NCI-H1694 treated with DMSO at 0.1 percent for 48 hours (cell line): ENCODE data around the gene CCT4.
"Not testable (repeated sequence)": the region's sequence is repeated elsewhere in the genome, so short reads cannot be mapped to it uniquely, and the experiment has no call there.

ENCODE experiments used
- DNase-seq: peaks from one replicate; lab custom pipeline; 2025; lab: John Stamatoyannopoulos, UW

CCT4 gene

GRCh38 chr2:61888267-61889055, at the start of gene CCT4:
Gene CCT4 (minus strand): TSS chr2:61888656. CDS start chr2:61888507, 149 bp downstream.
- DNase-seq = peak; percentile 82

DNA sequence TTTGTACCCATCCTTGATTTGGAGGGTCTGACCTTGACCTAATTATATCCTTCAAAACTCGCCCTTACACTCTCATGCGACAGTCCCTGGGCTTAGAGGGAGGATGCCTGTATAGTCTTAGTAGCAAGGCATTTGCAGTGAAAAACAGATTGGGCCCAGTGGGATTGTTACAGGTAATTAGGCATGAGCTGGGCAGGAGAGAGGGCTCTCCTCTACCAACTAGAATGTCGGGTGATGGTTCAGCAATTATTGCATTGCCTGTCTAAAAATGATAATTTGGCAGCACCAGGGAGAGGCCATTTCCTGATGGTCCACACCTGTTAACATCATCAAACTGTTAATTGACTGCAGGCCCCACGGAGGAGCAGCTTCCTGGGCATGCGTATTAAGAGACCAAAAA, 49.4 kb upstream of the CCT4 start:
- no peak for DNase-seq

- DNase-seq = no peak
Measured at GRCh38 chr2:61937098-61937497, 48.6 kb upstream of the CCT4 start.

DNA sequence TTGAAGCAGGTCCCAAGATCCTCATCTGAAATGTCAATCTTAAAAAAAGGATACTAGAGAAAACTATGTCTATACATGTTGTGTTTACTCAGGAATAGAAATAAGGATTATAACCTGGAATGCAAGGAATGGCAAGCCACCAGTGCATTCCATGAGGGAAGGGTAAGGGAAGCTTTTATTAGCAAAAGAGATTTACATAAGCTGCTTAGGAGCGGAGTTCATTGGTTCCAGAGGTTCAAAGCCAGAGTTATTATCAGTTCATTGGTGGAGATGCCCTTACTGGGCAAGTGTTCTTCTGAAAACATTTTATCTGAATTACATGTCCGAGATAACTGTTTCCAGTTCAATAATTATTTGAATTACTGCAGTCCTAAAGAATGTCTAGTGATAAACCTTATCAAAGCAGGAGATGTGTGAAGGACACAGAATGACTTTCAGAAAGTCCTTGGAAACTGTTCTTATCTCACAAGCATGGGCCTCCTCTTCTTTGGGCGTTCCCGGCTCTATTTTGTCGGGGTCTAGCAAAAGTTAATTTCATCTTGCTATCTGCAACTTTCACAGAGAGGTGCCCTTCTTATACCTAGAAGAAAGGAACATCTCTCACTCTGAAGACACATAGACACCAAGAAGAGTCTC, 40.5 kb upstream of the CCT4 start:
- DNase-seq = no peak

DNA sequence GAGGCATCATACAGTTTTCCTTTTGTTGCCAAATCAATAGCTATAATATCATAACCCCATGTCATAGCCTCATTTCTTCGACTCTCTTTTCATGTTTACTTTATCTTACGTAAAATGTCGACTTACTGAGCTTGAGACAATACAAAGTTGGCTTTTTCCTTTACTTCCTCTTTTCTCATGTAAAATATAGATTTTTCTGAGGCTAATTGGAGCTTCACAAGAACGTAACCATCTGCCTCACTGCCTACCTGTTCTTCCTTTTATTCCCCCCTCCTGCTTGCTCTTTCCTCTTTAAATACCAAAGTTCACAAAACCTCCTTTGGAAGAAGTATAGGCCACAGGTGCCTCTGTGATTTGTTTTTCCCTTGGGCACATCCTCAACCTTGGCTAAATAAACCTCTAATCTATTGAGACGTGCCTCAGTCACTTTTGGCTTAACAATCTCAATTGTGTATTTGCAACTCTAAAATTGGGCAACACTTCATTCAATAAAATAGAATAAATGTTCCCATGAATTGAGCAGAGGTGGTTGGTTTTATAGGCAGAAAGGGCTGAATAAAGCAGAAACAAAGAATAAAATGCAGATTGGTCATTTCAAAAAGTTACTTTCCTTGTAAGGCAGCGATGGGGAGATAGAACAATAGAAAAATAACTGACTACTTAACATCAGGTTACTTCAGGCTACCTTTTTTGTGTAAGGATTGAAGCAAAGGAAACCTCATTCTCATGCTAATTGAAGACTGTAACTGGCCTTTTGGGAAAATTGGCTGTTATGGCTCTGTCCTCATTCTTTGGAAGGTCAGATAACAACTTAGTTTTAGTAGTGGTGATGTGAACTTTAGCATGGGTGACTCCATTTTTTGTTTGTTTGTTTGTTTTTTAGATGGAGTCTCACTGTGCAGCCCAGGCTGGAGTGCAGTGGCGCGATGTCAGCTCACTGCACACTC, 38.3 kb upstream of the CCT4 start:
- DNase-seq = no peak

DNA sequence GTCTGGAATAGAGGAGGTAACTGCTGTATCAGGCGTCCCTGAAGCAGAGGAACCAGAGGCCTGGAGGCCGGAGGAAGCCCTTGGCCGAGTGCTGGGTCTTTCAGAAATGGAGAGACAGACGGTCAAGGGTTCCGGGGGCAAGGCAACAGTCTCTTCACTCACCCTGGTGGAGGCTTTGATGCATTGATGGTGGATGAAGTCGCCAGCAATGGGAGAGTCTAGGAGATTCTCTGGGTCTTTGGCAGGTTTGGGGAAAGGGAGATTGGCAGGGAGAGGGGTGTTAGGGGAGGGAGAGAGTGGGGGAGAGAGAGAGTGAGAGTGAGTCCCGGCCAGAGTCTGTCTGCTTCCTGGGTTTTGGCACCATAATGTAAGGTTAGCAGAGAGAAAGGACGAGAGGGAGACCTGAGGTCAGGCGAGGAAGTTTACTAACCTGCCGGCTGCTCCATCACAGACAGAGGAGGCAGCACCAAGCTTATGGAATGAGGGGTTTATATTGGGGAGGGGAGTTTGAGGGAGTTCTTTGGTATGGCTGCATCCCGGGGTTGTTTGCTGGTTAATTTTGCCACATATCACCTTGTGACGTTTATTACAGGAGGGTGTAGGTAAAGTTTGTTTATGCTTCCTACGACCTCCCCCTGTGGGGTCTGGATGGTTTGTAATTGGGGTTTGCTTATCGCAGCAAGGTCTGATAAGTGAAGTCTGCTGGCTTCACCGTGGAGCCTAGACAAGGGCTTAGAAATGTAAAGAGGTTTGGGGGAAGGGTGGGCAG, 36.6 kb upstream of the CCT4 start:
- DNase-seq = no peak

DNA sequence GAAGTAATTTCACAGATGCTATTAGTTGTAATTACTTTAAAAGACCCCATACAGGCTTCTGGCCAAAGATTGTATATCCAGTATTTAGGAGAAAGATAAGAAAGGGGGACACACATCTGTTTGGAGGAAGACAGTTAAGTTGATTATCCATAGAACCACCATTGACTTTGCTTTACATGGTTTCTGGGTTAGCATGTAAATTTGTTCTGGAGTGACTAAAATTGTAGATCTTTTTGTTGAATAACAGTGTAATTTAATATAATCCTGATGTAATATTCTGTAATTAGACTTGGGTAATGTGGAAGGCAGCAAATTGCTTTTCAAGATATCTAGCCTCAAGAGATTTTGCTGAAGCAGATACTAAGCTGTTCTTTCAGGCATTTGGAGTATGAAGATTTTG, 34.3 kb upstream of the CCT4 start:
- DNase-seq = no peak

GRCh38 chr2:61920548-61920947, 32.1 kb upstream of the CCT4 start:
- DNase-seq = no peak

GRCh38 chr2:61914794-61915193, 26.3 kb upstream of the CCT4 start:
- DNase-seq = not testable (repeated sequence)

GRCh38 chr2:61911510-61911909, 23.1 kb upstream of the CCT4 start:
- DNase-seq = peak; percentile 6

DNA sequence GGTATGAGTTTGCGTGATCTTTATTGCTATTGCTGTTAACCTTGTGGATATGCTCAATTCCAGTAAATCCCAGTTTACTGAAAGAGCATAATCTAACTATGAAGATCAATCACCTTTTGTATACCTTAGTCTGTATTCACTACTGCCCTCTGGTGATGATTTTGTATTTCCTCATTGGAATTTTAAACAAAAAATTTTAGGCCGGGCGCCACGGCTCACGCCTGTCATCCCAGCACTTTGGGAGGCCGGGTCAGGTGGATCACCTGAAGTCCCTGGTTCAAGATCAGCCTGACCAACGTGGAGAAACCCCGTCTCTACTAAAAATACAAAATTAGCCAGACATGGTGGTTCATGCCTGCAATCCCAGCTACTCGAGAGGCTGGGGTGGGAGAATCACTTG, 22.1 kb upstream of the CCT4 start:
- DNase-seq = no peak

GRCh38 chr2:61909116-61909515, 20.7 kb upstream of the CCT4 start:
- no peak for DNase-seq

GRCh38 chr2:61906186-61906470, 17.7 kb upstream of the CCT4 start:
- no peak for DNase-seq

DNA sequence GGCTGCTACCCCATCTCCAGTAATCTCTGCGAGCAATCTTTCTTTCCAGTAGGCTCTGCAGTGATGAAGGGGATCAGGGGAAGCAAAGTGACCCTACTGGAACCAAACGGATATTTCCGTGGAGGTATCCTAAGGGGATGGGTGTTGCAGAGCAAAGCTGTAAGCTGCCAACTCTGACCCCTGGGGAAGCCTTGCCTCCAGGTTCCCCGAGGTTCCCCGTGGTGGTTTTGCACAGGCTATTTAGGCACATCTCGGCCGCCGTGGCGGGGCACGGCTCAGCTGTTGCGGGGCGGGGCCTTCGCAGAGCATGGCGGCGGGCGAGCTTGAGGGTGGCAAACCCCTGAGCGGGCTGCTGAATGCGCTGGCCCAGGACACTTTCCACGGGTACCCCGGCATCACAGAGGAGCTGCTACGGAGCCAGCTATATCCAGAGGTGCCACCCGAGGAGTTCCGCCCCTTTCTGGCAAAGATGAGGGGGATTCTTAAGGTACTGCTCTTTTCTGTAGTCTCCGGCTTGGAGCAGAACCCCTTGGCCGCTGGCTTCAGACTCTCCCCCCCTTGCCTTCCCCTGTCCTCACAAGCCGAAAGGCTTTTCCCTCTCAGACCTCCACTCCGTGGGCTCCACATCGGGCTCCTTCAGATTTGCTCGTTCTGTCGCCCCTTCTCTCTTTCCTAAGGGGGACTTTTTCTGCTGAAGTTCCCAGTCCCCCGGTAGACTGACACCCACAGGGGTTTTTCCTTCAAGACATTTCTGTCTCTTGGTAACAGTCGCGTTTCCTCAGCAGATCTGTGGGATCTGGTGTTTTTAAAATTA, 17.1 kb upstream of the CCT4 start, which contains the start of gene COMMD1:
COMMD1 (plus strand) TSS at position 303 of the 814 bp plus-strand sequence; CDS start at position 308, 5 bp downstream.
- DNase-seq = peak; percentile 32

- DNase-seq = no peak
Measured at GRCh38 chr2:61900281-61900680, 11.8 kb upstream of the CCT4 start.

- DNase-seq = no peak
Measured at GRCh38 chr2:61898810-61899209, 10.4 kb upstream of the CCT4 start.

GRCh38 chr2:61887717-61888266, 664 bp downstream of the CCT4 start:
- no peak for DNase-seq

- no peak for DNase-seq
Measured at GRCh38 chr2:61885896-61886603, 2.4 kb downstream of the CCT4 start.

DNA sequence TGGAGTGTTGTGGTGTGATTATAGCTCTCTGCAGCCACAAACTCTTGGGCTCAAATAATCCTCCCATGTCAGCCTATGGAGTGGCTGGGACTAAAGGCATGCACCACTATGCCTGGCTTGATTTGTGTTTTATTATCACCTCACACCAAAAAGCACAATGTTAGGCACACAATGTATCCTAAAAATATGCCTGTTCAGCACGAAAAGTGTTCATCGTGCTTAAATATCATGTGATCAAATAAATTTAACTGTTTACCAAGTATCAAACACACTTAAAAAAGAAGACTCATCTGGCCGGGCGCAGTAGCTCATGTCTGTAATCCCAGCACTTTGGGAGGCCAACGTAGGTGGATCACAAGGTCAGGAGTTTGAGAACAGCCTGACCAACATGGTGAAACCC, 5.6 kb downstream of the CCT4 start:
- DNase-seq = no peak

GRCh38 chr2:61879351-61879750, 9.1 kb downstream of the CCT4 start:
- DNase-seq = not testable (repeated sequence)
